Mucosa of descending colon (tissue), 3 donors: ENCODE results near the gene PLCH2. TPM values are rescaled to one million over a fixed set of nuclear protein-coding genes. Genes with fewer than 3 reads are reported as not detected.
A peak's percentile ranks its signal among the peaks of the same experiment; 100 is the strongest.
"Not testable (repeated sequence)": the region's sequence is repeated elsewhere in the genome, so short reads cannot be mapped to it uniquely, and the experiment has no call there.

Experiments
- ATAC-seq: fragments of 200-7000 bp; cut with Tn5 transposase; one replicate; pipeline ENCODE4 v1.9.1; 2020; ENCODE audit warnings: mild to moderate bottlenecking, moderate library complexity
- DNase-seq, 3 donors: peaks; one replicate each; pipeline ENCODE4 v3.0.0-alpha.2; 2020
- H3K36me3 ChIP-seq: fragments of 200-600 bp; one replicate; pipeline ENCODE4 v1.8.0; 2021; ENCODE audit warnings: low read depth, mild to moderate bottlenecking
- H3K4me1 ChIP-seq: fragments of 200-600 bp; one replicate; pipeline ENCODE4 v1.8.0; 2021; ENCODE audit warnings: low read depth, mild to moderate bottlenecking
- H3K4me3 ChIP-seq: fragments of 200-600 bp; one replicate; pipeline ENCODE4 v1.8.0; 2021; ENCODE audit warnings: mild to moderate bottlenecking
- H3K9me3 ChIP-seq: fragments of 200-600 bp; one replicate; pipeline ENCODE4 v1.8.0; 2021; ENCODE audit warnings: mild to moderate bottlenecking
- intact Hi-C, 2 donors: fragments of 100-400 bp; cut with DNase I in 1 of 2; cut with micrococcal nuclease in 1 of 2; formaldehyde crosslinking; loops; one replicate each; pipeline versions ENCODE4 v1.11.0 to v1.11.1; 2022; cut with DNase I, micrococcal nuclease
- total RNA-seq, 3 donors: library from RNA; stranded (reverse); fragmentation: NEBNext Ultra II Directional in 2 of 3; extraction: Animal tissue kit (Norgen Biotek cat#: 25700) in 2 of 3; gene quantifications; one replicate each; pipeline versions ENCODE4 v1.2.1 to v1.2.4, GENCODE V29; 2021 to 2023
- TF ChIP-seq, protein P1 (sequence below): fragments of 200-600 bp; IDR thresholded peaks from one replicate; pipeline ENCODE4 v1.8.0; 2022; ENCODE audit warnings: antibody characterized with exemption, mild to moderate bottlenecking
- donor health status: DM: no; HTN: no; CAD: no; lungs with moderate emphysema.
- donor health status: DM: no; HTN: no; CAD: no.
- donor health status: DM: no; HTN: yes; CAD: no.

PLCH2 gene
- total RNA-seq, 3 donors from 2014 or later = 1.2 to 6.8 (median 1.9) TPM

DNA sequence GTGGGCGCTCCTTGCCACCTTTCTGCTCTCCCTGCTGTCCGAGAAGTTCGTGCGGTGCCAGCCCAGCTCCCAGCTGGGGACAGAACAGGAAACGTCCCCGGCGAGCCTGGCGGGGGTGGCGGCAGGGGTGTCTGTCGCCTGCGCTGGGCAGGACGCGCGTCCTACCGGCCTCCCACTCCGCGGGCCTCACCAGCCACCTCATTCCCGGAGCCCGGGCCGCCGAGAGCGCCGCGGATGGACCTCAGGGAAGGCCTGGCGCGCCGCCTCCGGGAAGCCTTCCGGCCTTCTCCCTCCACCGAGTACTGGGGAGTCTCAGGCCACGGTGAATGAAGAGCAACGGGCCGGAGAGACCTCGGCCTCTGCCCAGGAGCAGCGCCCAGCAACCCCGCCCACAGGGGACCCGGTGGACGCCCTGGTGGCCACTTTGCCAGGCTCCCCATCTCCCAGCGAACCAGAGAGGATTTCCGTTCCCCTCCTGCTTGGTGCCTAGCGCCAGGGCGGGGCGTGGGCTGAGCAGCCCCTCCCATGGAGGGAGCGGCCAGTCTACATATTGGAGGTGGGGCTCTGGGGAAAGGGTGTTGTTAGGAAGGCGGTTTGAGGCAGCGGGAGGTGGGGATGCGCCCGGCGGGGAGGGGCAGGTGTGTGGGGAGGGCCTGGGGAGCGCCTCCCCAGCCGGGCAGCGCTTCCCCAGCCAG, 70.6 kb downstream of the PLCH2 start:
- TF ChIP-seq, protein P1, sequence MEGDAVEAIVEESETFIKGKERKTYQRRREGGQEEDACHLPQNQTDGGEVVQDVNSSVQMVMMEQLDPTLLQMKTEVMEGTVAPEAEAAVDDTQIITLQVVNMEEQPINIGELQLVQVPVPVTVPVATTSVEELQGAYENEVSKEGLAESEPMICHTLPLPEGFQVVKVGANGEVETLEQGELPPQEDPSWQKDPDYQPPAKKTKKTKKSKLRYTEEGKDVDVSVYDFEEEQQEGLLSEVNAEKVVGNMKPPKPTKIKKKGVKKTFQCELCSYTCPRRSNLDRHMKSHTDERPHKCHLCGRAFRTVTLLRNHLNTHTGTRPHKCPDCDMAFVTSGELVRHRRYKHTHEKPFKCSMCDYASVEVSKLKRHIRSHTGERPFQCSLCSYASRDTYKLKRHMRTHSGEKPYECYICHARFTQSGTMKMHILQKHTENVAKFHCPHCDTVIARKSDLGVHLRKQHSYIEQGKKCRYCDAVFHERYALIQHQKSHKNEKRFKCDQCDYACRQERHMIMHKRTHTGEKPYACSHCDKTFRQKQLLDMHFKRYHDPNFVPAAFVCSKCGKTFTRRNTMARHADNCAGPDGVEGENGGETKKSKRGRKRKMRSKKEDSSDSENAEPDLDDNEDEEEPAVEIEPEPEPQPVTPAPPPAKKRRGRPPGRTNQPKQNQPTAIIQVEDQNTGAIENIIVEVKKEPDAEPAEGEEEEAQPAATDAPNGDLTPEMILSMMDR = no peak
- no peaks in the 10 kb centered on the region for H3K36me3 ChIP-seq
- peak overlapping the region; percentile 30 for H3K4me3 ChIP-seq
- peak; percentile 93 to 96 (median 95) for DNase-seq
- H3K4me1 ChIP-seq = peaks cover 58% of the 10 kb centered on the region
- ATAC-seq = peak; percentile 71
- intact Hi-C loops = loop anchor here (5.0 kb wide), 2 partner anchors 129 to 134 kb away; partner anchors contain the start of gene PEX10 (in 1 of the 2)
- no peaks in the 10 kb centered on the region for H3K9me3 ChIP-seq

DNA sequence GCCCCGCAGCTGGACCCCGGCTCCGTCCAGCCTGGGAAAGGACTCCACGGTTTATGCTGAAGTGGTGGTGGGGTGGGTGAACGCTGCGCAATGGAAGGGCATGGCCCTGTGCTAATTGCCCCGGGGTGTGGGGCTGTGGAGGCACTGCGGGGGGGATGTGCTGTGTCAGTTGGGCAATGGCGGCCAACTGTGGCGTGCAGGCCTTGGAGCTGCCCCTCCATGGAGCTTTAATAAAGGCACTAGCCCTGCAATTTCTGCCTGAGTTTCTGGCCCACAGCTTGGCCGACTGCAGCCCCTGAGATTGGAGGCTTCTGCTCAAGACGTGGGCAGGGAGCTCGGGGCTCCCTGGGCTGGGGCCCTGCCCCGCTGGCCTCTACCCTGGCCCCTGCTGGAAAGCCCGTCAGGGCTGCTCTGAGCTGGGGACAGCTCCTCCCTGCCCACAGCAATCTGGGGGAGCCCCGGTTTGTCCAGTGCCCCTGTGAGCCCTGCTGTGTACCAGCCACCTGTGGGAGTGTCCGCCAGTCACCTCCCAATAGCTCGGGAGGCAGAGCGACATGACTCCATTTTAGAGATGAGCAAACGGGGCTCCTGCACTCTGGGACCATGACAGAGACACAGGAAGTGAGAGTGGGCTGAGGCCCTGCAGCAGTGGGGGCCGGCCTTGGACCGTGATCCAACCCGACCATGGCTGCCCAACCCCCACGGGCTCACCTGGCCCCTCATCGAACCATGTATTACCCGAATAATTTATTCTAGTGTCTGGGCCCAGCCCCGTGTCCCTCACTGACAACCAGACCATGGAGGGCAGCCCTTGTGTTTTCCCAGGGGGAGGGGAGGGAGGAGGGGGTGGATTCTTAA, 71.3 kb downstream of the PLCH2 start:
- ATAC-seq (peak; percentile 11), DNase-seq (no peak)
- no peaks in the 10 kb centered on the region for H3K9me3 ChIP-seq
- no peaks in the 10 kb centered on the region for H3K36me3 ChIP-seq
- H3K4me3 ChIP-seq = peak overlapping the region; percentile 30
- TF ChIP-seq, protein P1 = no peak
- H3K4me1 ChIP-seq = peaks cover 53% of the 10 kb centered on the region
- intact Hi-C loops = loop anchor here (5.0 kb wide), 2 partner anchors 130 to 135 kb away; partner anchors contain the start of gene PEX10 (in 1 of the 2)

DNA sequence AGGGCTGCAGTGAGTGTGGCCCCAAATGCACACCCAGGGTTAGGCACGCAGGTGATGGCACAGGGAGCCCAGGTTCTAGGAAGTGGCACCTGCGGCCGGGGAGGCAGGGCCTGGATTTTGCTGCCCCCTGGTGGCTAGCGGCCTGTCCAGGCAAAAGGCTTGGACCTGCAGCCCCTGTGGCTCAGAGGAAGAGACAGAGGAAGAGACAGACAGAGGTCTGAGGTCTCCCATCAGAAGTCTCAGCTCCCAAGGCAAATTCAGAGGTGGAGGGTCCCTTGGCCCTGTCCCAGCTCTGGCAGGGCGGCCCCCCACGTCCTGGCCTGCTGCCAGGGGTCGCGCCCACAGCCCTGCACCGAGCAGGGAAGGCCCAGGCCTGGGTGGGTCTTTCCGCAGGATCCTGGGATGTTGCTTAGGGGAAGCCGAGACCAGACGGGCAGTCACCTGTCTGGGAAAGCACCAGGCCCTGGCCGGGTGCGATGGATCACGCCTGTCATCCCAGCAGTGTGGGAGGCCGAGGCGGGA, 72.0 kb downstream of the PLCH2 start:
- peaks cover 51% of the 10 kb centered on the region for H3K4me1 ChIP-seq
- H3K36me3 ChIP-seq = no peaks in the 10 kb centered on the region
- DNase-seq (peak; percentile 94 to 95 (median 95)), ATAC-seq (peak; percentile 68)
- H3K4me3 ChIP-seq = no peak overlapping the region
- intact Hi-C loops = loop anchor here (5.0 kb wide), 2 partner anchors 131 to 136 kb away; partner anchors contain the start of gene PEX10 (in 1 of the 2)
- H3K9me3 ChIP-seq = no peaks in the 10 kb centered on the region
- TF ChIP-seq, protein P1 = peak; percentile 97

DNA sequence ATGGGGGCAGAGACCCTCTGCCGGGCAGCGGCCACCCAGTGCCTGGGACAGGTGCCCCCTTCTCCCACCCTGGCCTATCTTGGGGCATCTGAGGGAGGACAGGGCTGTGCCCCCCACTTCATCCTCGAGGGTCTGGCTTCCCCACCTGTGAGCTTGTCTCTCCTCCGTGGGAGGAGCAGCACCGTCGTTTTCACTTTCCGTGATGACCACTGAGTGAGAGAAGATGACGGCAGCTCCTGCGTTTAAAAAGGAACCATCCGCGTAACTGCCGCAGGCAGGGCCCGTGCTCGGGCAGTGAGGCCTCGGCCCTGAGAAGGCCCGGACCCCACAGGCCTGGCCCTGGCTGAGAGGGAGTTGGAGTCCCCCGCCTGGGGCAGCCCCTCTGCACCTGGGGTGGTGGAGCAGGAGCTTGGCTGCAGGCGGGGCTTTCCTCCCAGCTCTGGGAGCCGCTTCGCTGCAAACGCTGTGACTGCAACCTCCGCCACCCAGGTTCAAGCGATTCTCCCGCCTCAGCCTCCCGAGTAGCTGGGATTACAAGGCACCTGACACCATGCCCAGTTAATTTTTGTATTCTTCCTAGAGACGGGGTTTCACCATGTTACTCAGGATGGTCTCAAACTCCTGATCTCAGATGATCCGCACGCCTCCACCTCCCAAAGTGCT, 73.4 kb downstream of the PLCH2 start:
- not testable (repeated sequence) for H3K9me3 ChIP-seq, DNase-seq, H3K36me3 ChIP-seq, H3K4me3 ChIP-seq, ATAC-seq
- H3K4me1 ChIP-seq = peaks cover 43% of the 10 kb centered on the region
- intact Hi-C loops = loop anchor here (5.0 kb wide), 2 partner anchors 132 to 137 kb away; partner anchors contain the start of gene PEX10 (in 1 of the 2)

DNA sequence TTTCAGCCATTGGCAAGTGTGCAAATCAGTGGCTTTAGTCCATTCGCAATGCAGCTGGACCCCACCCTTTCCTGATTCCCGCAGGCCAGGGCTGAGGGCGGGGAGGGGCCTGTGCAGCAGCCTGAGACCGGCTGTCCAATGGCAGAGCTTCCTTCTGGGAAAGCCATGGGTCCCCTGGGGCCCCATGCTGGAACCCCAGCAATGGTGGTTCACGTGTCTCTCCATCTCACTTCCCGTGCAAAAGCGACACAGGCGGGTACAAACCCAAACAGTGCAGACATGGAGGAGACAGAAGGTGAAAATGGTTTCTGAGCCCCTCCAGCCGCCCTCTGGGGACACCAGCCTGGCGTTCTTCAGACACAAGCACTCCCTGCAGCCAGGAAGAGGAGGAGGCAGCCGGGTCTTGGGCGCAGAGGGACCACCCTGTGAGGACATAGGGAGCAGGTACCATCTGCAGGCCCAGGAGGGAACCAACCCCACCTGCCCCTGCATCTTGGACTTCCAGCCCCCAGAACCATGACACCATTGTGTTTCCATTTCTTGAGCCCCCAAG, 74.3 kb downstream of the PLCH2 start:
- ATAC-seq = peak; percentile 2
- peaks cover 44% of the 10 kb centered on the region for H3K4me1 ChIP-seq
- not testable (repeated sequence) for H3K4me3 ChIP-seq

DNA sequence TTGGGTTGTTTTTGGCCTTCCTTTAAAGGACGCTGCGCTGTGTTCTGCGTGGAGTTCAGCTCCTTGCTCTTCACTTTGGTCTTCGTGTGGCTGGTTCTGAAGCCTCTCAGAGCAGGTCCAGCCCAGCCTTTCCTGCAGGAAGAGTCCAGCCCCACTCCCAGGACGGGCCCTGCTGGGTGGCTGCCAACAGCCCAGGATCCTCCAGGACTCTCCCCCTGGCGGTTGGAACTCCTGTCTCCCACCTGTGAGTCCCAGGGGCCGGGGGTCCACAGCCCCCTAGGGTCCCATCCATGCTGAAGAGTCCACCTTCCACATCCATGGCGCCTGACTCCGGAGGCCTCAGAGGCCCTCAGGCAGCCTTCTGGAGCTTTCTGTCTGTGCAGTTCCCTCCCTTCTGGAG, 75.5 kb downstream of the PLCH2 start:
- intact Hi-C loops, H3K36me3 ChIP-seq, ATAC-seq, DNase-seq, H3K4me3 ChIP-seq, H3K9me3 ChIP-seq: not testable (repeated sequence)
- H3K4me1 ChIP-seq = peaks cover 41% of the 10 kb centered on the region

More for the DNA sequence above, 74.3 kb downstream of the PLCH2 start:
- DNase-seq, H3K9me3 ChIP-seq, intact Hi-C loops, H3K36me3 ChIP-seq: not testable (repeated sequence)
